ENCODE results near the gene CYP1A1.
A peak's percentile ranks its signal among the peaks of the same experiment; 100 is the strongest.
"Not testable (repeated sequence)": the region's sequence is repeated elsewhere in the genome, so short reads cannot be mapped to it uniquely, and the experiment has no call there.

Gene CYP1A1, protein sequence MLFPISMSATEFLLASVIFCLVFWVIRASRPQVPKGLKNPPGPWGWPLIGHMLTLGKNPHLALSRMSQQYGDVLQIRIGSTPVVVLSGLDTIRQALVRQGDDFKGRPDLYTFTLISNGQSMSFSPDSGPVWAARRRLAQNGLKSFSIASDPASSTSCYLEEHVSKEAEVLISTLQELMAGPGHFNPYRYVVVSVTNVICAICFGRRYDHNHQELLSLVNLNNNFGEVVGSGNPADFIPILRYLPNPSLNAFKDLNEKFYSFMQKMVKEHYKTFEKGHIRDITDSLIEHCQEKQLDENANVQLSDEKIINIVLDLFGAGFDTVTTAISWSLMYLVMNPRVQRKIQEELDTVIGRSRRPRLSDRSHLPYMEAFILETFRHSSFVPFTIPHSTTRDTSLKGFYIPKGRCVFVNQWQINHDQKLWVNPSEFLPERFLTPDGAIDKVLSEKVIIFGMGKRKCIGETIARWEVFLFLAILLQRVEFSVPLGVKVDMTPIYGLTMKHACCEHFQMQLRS

DNA sequence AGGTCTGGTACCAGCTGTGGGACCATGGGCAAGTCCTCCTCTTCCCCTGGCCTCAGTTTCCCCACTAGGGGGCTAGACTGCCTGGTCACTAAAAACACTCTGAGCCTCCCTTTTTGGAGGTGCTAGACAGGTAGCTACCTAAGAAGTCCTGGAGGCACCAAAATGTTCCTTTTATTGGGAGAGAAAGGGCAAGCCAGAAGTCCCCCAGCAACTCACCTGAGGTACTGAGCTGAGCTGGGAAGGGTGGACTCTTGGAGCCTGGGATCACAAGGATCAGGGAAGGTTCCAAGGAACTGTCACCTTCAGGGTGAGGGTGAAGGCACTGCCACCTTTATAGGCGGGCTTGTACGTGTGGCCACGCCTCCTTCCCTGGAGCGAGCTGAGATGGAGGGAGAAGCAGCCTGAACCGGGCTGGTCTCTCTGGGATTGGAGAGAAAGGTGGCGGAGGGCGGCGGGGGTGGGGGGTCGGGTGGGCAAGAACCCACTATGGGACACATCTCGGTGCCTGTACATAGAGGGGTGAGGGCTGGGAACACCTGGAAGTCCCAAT is at the start of gene CYP1A1:
TSS of gene CYP1A1 (minus strand) at position 304 of the 550 bp plus-strand sequence. CDS start 2,431 bp downstream, outside the sequence.
- peak; percentile 17 to 33 for DNase-seq

DNA sequence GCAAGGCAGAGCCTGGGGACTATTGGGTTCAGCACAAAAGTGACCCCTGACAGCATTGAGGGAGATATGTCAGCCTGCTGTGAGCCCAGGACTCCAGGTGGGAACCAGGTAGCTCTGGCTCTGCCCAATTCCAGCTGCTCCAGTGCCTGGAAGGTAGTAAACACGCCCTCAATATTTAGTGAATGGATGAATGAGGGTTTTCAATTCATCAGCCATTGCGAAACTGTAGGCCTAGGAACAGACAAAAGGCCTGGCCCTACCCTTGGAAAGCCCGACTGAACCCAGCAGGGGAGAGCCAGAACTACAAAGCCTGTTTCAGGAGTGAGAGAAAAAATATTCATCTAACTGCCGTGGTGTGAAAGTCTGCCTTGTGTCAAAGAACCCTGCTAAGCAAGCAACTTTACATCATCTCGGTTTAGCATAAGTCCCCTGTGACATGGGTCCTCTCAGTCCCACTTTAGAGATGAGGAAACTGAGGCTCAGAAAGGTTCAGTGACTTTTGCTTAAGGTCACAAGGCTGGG is 48.5 kb upstream of the CYP1A1 start:
- DNase-seq = no peak

DNA sequence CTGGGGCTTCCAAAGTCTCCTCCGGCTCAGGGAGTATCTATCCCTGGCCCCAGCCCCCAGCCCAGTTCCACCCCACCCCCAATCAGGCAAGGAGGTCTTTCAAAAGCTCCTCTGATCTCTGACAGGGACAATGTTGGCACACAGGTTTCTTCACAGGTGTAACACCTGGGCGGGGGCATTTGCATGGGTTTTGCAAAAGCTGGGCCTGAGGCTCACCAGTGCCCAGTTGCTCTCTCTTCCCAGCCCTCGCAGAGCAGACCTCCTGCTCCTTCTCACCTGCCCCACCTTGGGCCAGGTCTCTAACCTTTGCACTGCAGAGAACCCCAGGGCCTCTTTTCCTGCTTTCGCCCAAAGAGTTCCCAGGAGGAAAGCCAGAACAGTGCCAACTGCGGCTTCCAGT is 48.0 kb upstream of the CYP1A1 start:
- no peak for DNase-seq

DNA sequence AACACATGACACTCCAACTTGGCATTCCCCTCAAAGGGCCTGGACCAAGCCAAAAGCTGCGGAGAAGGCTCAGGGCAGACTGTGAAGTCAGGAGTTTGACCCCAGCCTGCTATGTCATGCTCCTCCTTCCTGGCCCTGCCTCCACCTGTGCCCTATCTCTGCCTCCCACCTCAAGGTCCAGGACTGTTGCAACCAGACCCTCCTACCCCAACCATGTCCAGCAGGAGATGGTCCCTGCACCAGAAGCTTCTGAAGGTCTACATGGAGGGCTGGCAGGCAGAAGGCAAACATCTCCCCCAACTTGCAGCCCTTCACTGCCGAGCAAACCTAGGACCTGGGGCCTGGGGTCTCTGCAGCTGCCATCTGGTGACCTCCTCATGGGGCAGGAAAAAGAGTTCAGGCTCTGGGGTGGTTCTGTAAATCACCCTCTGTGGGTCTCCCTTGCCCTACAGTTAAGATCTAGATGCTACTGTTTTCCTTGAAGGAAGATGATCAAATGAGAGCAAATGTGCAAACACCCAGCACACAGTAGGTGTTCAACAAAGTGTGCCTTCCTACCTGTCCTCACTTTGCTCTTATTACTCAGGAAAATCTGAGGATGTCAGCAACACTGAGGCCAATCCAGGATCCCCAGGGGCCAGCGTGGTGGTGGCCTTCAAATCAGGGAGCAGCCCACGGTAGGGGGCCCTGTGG is 45.0 kb upstream of the CYP1A1 start:
- no peak for DNase-seq

DNA sequence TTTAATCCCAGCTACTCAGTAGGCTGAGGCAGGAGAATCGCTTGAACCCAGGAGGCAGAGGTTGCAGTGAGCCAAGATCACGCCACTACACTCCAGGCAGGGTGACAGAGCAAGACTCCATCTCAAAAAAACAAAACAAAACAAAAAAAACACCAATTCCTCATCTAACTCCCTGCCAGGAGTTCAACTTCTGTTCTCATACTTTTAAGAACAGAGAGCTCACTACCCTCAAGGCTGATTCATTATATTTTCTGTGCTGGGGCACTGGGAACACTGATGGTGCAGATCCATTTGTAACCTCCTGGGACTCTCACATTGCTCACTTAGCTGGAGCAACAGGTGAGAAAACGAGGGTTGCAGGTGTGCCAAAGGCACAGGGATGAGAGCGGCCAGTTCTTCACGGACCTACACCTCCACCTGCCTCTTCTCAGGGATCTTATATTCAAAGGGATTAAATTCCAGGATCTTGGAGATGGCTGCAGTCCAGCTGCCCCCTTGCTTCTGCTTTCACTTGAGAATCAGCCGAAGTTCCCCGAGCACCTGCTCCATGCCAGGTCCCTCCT is 44.2 kb upstream of the CYP1A1 start:
- DNase-seq = no peak

DNA sequence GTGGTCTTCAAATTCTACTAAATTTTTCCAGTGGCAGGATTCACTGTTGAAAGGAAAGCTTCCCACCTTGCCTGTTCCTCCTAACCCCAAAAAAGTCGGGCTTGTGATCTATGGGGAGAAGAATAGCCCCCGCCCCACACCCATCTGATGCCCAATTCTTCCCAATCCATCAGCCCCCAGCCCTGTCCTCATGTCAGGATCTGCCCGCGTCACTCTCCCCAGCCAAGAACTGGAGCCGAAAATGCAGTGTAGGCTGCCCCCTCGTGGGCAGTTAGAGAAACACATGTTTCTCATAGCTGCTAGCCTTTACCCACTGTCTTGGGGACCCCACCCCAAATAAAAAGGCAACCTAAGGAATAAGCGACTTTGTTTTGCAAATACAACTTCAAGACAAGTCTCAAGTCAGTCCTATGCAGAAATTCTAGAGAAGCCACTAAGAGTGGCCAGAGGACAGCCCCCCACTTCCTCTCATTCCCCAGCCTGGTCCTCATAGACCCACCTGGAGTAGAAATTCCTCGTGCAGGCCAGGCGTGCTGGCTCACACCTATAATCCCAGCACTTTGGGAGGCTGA is 43.5 kb upstream of the CYP1A1 start:
- peak in 1 of 2 donors; percentile 60 for DNase-seq

DNA sequence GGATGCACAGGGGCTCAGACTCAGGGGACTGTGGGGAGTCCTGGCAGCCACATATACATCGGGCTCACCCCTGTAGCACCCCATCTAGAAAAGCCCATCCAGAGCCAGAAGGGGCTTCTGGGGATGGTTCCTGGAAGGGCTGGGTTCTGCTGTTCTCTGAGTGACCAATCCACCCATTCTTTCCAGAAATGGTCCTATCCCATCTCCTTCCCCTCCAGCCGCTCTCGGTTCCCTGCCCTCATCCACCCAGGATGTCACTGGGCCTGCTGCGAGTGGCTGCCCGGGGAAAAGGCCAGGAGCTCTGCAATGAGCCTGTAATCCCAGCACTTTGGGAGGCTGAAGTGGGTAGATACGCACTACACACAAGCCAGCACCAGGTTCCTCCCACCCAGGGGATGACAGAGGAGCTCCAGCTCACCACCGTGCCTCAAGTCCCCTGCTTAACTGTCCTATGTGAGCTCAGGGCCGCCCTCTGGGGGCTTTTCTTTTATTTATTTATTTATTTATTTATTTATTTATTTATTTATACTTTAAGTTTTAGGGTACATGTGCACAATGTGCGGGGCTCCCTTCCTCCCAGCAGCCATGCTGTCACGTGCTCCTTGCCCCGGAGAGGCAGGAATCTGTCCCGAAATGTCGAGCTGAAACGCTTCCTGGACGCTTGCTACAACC is 42.9 kb upstream of the CYP1A1 start:
- no peak for DNase-seq

DNA sequence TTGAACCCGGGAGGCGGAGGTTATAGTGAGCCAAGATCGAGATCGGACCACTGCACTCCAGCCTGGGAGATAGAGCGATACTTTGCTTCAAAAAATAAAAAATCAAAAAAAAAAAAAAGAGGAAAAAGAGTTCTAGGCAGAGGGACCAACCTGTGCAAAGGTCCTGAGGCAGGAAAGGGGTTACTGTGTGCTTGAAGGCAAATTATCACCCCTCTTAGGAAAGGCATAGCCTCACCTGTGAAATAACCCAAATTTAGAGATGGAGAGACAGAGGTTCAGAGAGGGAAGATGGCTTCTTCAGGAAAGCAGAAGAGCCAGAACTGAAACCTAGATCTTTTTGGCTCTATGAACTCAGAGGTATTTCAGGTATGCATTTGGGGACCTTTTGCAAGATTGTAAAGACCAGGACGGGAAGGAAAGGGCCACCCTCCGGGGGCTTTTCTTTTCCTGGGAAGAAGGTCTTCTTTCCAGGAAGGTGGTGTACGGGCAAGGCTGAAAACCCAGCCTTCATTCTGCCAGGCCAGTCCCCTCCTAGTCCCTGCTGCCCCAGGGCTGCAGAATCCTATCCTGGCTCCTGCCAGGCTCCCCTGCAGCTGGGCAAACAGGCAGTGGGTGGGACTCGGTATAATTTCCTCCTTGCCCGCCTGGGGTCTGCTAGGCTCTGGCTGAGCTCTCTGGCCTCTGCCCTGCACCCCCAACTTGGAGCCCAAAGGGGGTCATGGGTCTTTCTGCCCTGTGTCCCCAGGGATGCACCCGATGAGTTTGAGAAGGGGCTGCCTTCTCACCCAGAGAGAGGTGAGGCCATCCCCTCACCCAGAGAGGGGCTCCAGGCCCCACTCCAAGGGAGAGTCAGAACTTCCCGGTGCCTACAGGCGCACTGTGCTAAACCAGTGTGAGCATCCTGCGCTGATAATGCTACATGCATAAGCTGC is 42.1 kb upstream of the CYP1A1 start:
- no peak for DNase-seq

DNA sequence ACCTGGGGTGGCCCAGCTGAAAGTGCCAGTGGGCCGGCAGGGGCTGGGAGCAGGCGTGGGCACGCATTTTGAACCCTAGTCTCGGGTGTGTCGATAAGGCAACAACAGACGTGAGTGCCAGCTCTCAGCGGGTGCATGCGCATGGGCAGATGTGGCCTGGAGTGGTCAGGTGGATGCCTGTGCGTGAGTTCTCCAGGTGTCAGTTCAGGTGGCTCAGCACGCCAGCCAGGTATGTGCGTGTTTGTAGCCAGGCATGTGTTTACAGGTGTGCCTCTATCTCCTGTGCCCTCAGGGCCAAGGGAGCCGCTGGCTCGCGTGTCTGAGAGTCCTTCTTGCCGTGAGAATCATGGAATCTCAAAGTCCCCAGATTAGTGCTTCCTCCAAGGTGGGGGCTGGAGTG is 38.1 kb upstream of the CYP1A1 start:
- DNase-seq = no peak

DNA sequence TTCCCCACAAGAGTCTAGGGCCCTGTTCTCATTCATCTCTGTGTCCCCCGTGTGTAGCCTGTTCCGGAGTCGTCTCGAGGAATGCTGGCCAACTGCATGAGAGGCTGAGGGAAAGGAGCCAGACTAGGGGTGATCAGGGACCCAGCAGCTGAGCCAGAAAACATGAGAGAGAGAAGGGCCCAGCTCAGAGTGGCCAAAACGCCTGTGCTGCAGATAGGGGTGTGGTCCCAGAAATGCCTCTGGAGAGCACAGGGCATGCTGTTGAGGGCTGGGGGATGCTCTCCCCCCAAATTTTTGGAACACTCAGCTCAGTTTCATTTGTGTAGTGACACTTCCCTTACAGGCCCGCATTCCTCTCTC is 37.4 kb upstream of the CYP1A1 start:
- no peak for DNase-seq

DNA sequence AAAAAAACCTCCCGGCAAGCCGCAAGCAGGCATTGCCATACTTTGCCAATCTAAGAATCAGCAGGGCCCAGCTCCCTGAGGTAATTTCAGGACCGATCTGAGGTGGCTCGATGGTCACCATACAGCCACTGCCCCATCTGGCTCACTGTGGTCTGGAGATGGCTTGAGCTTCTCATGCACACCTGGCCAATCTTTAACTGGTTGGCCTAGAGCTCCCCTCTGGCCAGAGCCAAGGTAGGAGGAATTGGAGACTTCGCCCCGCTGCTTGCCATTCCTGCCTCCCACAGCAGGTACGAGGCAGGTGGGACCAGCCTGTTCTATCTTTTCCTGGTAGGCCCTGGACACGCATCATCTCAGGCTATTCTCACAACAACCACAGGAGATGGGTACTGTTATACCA is 33.4 kb upstream of the CYP1A1 start:
- DNase-seq = no peak

DNA sequence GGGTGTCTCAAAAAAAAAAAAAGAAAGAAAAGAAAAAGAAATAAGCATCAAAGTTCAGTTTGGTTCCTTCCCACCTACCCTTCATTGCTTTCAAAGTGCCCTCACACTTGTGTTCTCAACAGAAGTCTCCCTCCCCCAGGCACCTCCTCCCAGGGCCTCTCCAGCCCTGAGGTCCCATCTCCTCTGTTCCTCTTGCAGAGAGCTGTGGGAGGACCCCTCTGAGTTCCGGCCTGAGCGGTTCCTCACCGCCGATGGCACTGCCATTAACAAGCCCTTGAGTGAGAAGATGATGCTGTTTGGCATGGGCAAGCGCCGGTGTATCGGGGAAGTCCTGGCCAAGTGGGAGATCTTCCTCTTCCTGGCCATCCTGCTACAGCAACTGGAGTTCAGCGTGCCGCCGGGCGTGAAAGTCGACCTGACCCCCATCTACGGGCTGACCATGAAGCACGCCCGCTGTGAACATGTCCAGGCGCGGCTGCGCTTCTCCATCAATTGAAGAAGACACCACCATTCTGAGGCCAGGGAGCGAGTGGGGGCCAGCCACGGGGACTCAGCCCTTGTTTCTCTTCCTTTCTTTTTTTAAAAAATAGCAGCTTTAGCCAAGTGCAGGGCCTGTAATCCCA is 29.4 kb upstream of the CYP1A1 start:
- DNase-seq = no peak

DNA sequence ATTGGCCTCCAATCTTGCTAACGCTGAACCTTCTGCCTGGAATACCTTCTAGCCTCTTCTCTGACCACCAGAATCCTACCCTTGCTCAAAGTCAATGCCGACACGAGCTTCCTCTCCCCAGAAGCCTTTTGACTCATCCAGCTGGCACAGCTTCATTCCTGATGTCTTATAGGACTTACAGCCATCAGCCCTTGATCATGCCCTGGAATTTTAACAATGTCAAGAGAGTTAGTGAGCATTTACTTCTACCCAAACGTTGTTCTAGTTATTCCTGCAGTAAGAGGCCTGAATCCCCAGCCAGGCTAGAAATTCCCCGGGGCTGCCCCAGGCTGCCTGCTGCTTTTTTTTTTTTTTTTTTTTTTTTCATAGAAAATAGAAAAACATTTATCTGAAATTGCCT is 27.2 kb upstream of the CYP1A1 start:
- DNase-seq = no peak

DNA sequence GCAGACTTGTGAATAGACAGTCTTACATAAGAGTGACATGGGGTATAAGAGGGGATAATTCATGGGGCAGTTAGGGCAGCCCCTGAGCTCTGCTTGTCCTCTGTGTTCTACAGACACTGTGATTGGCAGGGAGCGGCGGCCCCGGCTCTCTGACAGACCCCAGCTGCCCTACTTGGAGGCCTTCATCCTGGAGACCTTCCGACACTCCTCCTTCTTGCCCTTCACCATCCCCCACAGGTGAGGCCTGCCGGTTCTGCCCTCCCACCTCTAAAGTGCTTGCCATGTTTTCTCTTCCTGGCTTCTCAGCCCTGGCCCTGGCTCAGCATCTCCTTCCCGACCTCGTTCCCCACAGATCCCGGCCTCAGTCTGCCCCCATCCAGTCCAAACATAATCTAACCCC is 26.7 kb upstream of the CYP1A1 start:
- no peak for DNase-seq

DNA sequence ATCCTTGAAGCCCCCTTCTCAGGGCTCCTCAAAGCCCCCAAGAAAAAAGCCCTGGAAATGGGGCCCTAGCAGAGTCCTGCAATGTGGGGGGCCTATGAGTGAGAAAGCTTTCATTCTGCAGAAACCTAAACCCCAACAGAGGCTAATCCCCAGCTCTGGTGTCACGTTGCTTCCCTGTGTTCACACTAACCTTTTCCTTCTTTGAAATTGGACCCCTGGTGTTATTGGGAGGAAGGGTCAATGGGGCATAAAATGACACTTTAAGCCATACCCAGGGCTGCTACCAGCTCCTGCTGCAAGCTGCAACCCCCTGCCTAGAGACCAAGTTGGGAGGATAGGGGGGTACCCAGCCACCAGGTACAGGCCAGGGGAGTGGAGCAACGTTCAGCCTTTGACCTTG is 25.4 kb upstream of the CYP1A1 start:
- no peak for DNase-seq

DNA sequence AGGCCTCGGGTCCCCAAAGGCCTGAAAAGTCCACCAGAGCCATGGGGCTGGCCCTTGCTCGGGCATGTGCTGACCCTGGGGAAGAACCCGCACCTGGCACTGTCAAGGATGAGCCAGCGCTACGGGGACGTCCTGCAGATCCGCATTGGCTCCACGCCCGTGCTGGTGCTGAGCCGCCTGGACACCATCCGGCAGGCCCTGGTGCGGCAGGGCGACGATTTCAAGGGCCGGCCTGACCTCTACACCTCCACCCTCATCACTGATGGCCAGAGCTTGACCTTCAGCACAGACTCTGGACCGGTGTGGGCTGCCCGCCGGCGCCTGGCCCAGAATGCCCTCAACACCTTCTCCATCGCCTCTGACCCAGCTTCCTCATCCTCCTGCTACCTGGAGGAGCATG is 24.5 kb upstream of the CYP1A1 start:
- DNase-seq = no peak

DNA sequence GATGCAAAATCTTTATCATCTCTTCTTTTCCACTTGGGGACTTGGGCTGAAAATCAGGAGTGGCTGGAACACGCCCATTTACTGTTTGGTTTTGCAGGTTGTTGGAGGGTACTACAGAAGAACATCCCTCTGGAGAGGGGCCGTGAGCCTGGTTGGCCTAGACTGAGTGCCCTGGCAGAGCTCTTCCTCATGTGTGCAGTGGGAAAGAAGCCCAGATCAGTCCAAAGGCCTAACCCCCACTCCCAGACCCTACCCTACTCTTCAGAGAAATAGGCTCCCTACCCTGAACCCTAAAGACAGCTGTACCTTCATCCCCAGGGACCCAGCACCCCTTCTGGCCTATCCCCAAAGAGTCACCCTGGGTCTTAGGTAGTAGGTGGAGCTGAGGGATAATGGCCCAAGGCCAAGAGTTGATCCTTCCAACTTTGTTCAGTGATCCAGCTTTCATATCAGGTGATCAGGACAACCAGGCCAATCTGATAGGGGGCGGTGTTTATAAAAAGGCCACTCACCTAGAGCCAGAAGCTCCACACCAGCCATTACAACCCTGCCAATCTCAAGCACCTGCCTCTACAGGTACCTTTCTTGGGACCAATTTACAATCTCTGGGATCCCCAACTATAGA is 23.1 kb upstream of the CYP1A1 start, which contains the start of gene CYP1A2:
TSS of gene CYP1A2 (plus strand) at position 524 of the 625 bp plus-strand sequence. CDS start 894 bp downstream, outside the sequence.
- no peak for DNase-seq

DNA sequence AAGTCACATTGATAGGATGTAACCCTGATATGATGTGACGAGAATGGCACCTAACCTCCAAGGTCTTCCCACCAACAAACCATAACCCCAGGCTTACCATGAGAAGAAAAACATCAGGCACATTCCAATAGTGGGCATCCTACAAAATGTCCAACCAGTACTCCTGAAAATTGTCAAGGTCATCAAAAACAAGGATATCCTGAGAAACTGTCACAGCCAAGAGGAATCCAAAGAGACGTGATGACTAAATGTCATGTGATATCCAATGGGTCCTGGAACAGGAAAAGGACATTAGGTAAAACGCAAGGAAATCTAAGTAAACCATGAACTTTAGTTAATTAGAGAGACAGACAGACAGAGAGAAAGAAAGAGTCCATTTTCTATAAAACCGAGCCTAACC is 21.1 kb upstream of the CYP1A1 start:
- no peak for DNase-seq

DNA sequence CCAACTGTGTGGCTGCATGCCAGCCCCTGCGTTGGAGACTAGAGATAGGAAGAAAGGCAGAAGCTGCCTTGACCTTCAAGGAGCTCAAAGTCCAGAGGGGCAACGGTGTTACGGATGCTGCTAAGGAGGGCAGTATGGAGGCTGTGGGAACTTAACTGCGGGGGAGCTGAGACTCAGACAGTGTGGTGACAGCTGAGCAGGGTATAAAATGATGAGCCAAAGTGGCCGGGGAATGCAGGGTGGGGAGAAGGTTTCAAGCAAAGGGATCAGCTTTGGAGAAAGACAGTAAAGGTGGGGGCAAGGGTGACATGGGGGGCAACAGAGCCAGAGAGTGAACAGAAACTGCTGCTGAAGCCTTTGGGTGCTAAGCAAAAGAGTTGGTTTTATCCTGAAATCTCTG is 17.1 kb upstream of the CYP1A1 start:
- no peak for DNase-seq

DNA sequence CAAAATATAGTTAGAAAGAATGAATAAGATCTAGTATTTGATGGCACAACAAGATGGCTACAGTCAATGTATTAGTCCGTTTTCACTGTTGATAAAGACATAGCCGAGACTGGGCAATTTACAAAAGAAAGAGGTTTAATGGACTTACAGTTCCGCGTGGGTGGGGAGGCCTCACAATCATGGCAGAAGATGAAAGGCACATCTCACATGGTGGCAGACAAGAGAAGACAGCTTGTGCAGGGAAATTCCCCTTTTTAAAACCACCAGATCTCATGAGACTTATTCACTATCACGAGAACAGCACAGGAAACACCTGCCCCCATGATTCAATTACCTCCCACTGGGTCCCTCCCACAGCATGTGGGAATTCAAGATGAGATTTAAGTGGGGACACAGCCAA is 12.9 kb upstream of the CYP1A1 start:
- not testable (repeated sequence) for DNase-seq

Measured in stimulated activated CD4-positive, alpha-beta T cell treated with anti-CD3 and anti-CD28 coated beads, Interleukin-2, amount 100 ng/mL, for 48 hours (primary cell).